ENCODE data around the gene ANKRD13B.

Gene ANKRD13B

GRCh38 chr17:29590411-29591145, 2.4 kb upstream of the ANKRD13B start:
- in situ Hi-C loops (cut with MboI; ENCODE audit: low sequenced_read_pairs, unreplicated experiment) = no loop called here
- TF ChIP-seq, protein P1, sequence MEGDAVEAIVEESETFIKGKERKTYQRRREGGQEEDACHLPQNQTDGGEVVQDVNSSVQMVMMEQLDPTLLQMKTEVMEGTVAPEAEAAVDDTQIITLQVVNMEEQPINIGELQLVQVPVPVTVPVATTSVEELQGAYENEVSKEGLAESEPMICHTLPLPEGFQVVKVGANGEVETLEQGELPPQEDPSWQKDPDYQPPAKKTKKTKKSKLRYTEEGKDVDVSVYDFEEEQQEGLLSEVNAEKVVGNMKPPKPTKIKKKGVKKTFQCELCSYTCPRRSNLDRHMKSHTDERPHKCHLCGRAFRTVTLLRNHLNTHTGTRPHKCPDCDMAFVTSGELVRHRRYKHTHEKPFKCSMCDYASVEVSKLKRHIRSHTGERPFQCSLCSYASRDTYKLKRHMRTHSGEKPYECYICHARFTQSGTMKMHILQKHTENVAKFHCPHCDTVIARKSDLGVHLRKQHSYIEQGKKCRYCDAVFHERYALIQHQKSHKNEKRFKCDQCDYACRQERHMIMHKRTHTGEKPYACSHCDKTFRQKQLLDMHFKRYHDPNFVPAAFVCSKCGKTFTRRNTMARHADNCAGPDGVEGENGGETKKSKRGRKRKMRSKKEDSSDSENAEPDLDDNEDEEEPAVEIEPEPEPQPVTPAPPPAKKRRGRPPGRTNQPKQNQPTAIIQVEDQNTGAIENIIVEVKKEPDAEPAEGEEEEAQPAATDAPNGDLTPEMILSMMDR (IDR thresholded peaks at IDR 0.05; ENCODE audit: borderline replicate concordance, control extremely low read depth, extremely low read depth, insufficient read depth, missing control alignments) = no peak
- DNase-seq (ENCODE audit: low spot score) = no peak

GRCh38 chr17:29591146-29591736, 1.7 kb upstream of the ANKRD13B start:
- TF ChIP-seq, protein P1 (IDR thresholded peaks at IDR 0.05; ENCODE audit: borderline replicate concordance, control extremely low read depth, extremely low read depth, insufficient read depth, missing control alignments) = no peak
- DNase-seq (ENCODE audit: low spot score) = no peak
- in situ Hi-C loops (cut with MboI; ENCODE audit: low sequenced_read_pairs, unreplicated experiment) = no loop called here

GRCh38 chr17:29591737-29592608, 959 bp upstream of the ANKRD13B start:
- DNase-seq (ENCODE audit: low spot score) = peak; percentile 88
- TF ChIP-seq, protein P1 (IDR thresholded peaks at IDR 0.05; ENCODE audit: borderline replicate concordance, control extremely low read depth, extremely low read depth, insufficient read depth, missing control alignments) = peak; percentile 98
- in situ Hi-C loops (cut with MboI; ENCODE audit: low sequenced_read_pairs, unreplicated experiment) = no loop called here

- TF ChIP-seq, protein P1 (IDR thresholded peaks at IDR 0.05; ENCODE audit: borderline replicate concordance, control extremely low read depth, extremely low read depth, insufficient read depth, missing control alignments) = peak; percentile 21
- DNase-seq (ENCODE audit: low spot score) = no peak
- in situ Hi-C loops (cut with MboI; ENCODE audit: low sequenced_read_pairs, unreplicated experiment) = no loop called here
These were observed 923 bp downstream of the ANKRD13B start for GRCh38 chr17:29593591-29594518.

DNA sequence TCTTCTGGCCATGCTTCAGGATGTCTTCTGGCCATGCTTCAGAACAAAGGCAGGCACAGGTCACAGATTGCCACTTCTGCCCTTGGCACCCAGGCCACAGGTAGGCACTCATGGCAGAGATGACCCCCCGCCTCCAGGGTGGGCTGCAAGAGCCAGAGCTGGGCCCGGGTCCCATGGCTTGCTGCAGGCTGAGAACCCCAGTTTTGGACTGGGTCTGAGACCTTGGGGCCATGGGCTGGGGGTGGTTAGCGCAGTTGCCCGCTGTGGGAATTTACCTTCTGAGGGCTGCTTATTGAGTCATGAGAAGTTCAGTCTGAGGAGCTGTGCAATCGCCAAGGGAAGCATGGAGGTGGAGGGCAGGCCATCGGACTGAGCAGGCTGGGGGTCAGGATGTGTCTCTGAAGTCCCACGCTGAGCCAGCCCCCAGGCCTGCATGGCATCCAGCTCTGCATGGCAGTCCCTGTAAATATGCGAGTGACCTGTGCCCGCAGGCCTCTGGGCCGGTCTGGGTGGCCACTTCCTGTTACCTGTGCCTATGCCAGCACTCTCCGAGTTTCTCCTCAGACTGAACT, 1.7 kb downstream of the ANKRD13B start:
- no peak for DNase-seq (ENCODE audit: low spot score)
- TF ChIP-seq, protein P1 (IDR thresholded peaks at IDR 0.05; ENCODE audit: borderline replicate concordance, control extremely low read depth, extremely low read depth, insufficient read depth, missing control alignments) = no peak
- in situ Hi-C loops (cut with MboI; ENCODE audit: low sequenced_read_pairs, unreplicated experiment) = no loop called here

All from GM13976 (cell line).